K562 (cell line): ENCODE data around the gene ZGLP1.

ENCODE experiments used
- CTCF ChIP-seq, 3 experiments: IDR thresholded peaks in 2 of 3; conservative IDR thresholded peaks in 1 of 3; 2 replicates each; pipeline ENCODE4 v1.5.1; 2011 to 2012; ENCODE audit warnings: low read length in 3 of 3, mild to moderate bottlenecking in 3 of 3, control low read depth in 2 of 3, improper control_type of control experiment in 1 of 3, inconsistent platforms in 1 of 3, low read depth in 1 of 3, mixed read lengths in 1 of 3, moderate library complexity in 1 of 3; ENCODE audit not compliant: insufficient read depth in 2 of 3
- DACH1 ChIP-seq: fragments of 450-650 bp; IDR thresholded peaks from 2 replicates; pipeline ENCODE4 v1.6.1; 2018; ENCODE audit not compliant: partially characterized antibody
- FOS ChIP-seq: IDR thresholded peaks from 3 replicates; pipeline ENCODE4 v1.6.1; 2011; ENCODE audit not compliant: insufficient read length; ENCODE audit errors: extremely low read depth
- GABPA ChIP-seq: fragments of 200-800 bp; sonication (Bioruptor generic); conservative IDR thresholded peaks from 2 replicates; pipeline ENCODE4 v1.6.1; 2016; ENCODE audit warnings: low read depth, missing genetic modification characterization, missing compliant biosample characterization
- HCFC1 ChIP-seq: IDR thresholded peaks from 2 replicates; pipeline ENCODE4 v1.6.1; 2012; ENCODE audit warnings: low read depth, low read length, improper control_type of control experiment

GRCh38 chr19:10299545-10300458, 9.8 kb downstream of the ZGLP1 start:
- TF ChIP-seq GABPA (tag) (peak; percentile 64), DACH1 (peak; percentile 77), FOS (no peak), CTCF (IDR thresholded peaks at IDR 0.05 in 2 of 3, conservative IDR thresholded peaks at IDR 0.05 in 1 of 3; ENCODE audit: insufficient read depth in 2 of 3, low read depth in 1 of 3, low read length in 3 of 3) (no peak), HCFC1 (no peak)
